ENCODE measurements around the gene SEPTIN5. TPM values are rescaled to one million over a fixed set of nuclear protein-coding genes. Genes with fewer than 3 reads are reported as not detected.
"Not testable (repeated sequence)": the region's sequence is repeated elsewhere in the genome, so short reads cannot be mapped to it uniquely, and the experiment has no call there.

Gene SEPTIN5
- total RNA-seq, 1 donor from 2014 or later: 7.3 TPM

DNA sequence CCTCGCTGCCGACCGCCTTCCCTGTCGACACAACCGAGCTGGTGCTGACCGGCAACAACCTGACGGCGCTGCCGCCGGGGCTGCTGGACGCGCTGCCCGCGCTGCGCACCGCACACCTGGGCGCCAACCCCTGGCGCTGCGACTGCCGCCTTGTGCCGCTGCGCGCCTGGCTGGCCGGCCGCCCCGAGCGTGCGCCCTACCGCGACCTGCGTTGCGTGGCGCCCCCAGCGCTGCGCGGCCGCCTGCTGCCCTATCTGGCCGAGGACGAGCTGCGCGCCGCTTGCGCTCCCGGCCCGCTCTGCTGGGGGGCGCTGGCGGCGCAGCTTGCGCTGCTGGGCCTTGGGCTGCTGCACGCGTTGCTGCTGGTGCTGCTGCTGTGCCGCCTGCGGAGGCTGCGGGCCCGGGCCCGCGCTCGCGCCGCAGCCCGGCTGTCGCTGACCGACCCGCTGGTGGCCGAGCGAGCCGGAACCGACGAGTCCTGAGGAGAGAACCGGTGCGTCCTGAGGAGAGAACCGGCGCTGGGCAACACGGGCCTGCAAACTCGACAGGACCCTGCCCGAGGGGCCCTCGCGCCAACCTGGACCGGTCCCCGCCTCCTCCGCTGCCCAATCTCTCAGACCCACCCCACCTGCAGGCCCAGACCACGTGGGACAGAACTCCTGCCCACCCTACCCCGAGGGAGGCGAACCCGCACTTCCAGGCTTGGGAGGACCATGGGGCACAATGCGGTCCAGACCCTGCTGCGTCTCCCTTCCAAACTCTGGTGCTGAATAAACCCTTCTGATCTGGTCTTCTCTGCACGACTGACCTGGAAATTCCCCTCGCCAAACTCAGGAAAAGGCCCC is 9.9 kb downstream of the SEPTIN5 start:
- Histone ChIP-seq H3K36me3 (ENCODE audit: insufficient read depth, low read length) (peaks cover 5% of the 10 kb centered on the region), H3K4me3 (ENCODE audit: insufficient read depth, low read depth, low read length) (no peak overlapping the region), H3K27ac (ENCODE audit: low read depth, low read length) (no peak overlapping the region), H3K9me3 (ENCODE audit: insufficient read depth, low read depth, low read length) (no peaks in the 10 kb centered on the region), H3K4me1 (ENCODE audit: insufficient read depth, low read length) (peaks cover 11% of the 10 kb centered on the region), H3K27me3 (ENCODE audit: insufficient read depth, low read length) (peaks cover 3% of the 10 kb centered on the region), H4K20me1 (ENCODE audit: insufficient read depth, low read length) (peaks cover 41% of the 10 kb centered on the region), H3K4me2 (ENCODE audit: low read length) (peak overlapping the region; percentile 58), H3K9ac (ENCODE audit: low read length) (no peak overlapping the region), H3K79me2 (ENCODE audit: insufficient read depth, low read length) (peaks cover 6% of the 10 kb centered on the region), H2AFZ (ENCODE audit: low read depth, low read length) (peak overlapping the region; percentile 4)
- Mint-ChIP-seq H3K9me3 (ENCODE audit: unreplicated experiment) (peaks cover 8% of the 10 kb centered on the region), H3K4me1 (ENCODE audit: low read depth, unreplicated experiment) (no peaks in the 10 kb centered on the region), H3K4me3 (ENCODE audit: unreplicated experiment) (no peak overlapping the region), H3K27me3 (ENCODE audit: low read depth, unreplicated experiment) (peaks cover 58% of the 10 kb centered on the region), H3K27ac (ENCODE audit: unreplicated experiment) (no peak overlapping the region), H3K36me3 (ENCODE audit: low read depth, unreplicated experiment) (peaks cover 9% of the 10 kb centered on the region)
- TF ChIP-seq EZH2 (IDR thresholded peaks at IDR 0.05; ENCODE audit: insufficient read depth, low read length) (no peak), CTCF (IDR thresholded peaks at IDR 0.05; ENCODE audit: insufficient read depth, low read depth, low read length) (no peak)
- FAIRE-seq (no peak), DNase-seq (ENCODE audit: low read depth) (peak; percentile 14)

GRCh38 chr22:19724927-19725661 is 10.8 kb downstream of the SEPTIN5 start:
- Histone ChIP-seq H3K9me3 (ENCODE audit: insufficient read depth, low read depth, low read length) (no peaks in the 10 kb centered on the region), H3K27ac (ENCODE audit: low read depth, low read length) (no peak overlapping the region), H3K4me2 (ENCODE audit: low read length) (no peak overlapping the region), H3K9ac (ENCODE audit: low read length) (no peak overlapping the region), H3K27me3 (ENCODE audit: insufficient read depth, low read length) (peaks cover 3% of the 10 kb centered on the region), H4K20me1 (ENCODE audit: insufficient read depth, low read length) (peaks cover 32% of the 10 kb centered on the region), H3K36me3 (ENCODE audit: insufficient read depth, low read length) (peaks cover 4% of the 10 kb centered on the region), H3K79me2 (ENCODE audit: insufficient read depth, low read length) (peaks cover 6% of the 10 kb centered on the region), H3K4me1 (ENCODE audit: insufficient read depth, low read length) (peaks cover 5% of the 10 kb centered on the region), H3K4me3 (ENCODE audit: insufficient read depth, low read depth, low read length) (no peak overlapping the region), H2AFZ (ENCODE audit: low read depth, low read length) (no peak overlapping the region)
- peaks cover 5% of the 10 kb centered on the region for H3K36me3 Mint-ChIP-seq (ENCODE audit: low read depth, unreplicated experiment)
- no peak for TF ChIP-seq EZH2 (IDR thresholded peaks at IDR 0.05; ENCODE audit: insufficient read depth, low read length)
- no peak for TF ChIP-seq CTCF (IDR thresholded peaks at IDR 0.05; ENCODE audit: insufficient read depth, low read depth, low read length)
- FAIRE-seq (no peak), DNase-seq (ENCODE audit: low read depth) (no peak)
- peaks cover 50% of the 10 kb centered on the region for H3K27me3 Mint-ChIP-seq (ENCODE audit: low read depth, unreplicated experiment)
- no peaks in the 10 kb centered on the region for H3K4me1 Mint-ChIP-seq (ENCODE audit: low read depth, unreplicated experiment)
- H3K27ac Mint-ChIP-seq (ENCODE audit: unreplicated experiment): no peak overlapping the region
- H3K9me3 Mint-ChIP-seq (ENCODE audit: unreplicated experiment): peaks cover 8% of the 10 kb centered on the region
- H3K4me3 Mint-ChIP-seq (ENCODE audit: unreplicated experiment): peak overlapping the region; percentile 8

DNA sequence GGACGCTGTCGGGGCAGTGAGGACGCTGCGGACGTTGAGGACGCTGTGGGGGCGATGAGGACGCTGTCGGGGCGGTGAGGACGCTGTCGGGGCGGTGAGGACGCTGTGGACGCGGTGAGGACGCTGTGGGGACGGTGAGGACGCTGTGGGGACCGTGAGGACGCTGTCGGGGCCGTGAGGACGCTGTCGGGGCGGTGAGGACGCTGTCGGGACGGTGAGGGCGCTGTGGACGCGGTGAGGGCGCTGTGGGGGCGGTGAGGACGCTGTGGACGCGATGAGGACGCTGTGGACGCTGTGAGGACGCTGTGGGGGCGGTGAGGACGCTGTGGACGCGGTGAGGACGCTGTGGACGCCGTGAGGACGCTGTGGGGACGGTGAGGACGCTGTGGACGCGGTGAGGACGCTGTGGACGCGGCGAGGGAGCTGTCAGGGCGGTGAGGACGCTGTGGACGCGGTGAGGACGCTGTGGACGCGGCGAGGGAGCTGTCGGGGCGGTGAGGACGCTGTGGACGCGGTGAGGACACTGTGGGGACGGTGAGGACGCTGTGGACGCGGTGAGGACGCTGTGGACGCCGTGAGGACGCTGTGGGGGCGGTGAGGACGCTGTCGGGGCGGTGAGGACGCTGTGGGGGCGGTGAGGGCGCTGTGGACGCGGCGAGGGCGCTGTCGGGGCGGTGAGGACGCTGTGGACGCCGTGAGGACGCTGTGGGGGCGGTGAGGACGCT is 11.9 kb downstream of the SEPTIN5 start:
- H3K4me3 ChIP-seq (ENCODE audit: insufficient read depth, low read depth, low read length); H3K36me3 Mint-ChIP-seq (ENCODE audit: low read depth, unreplicated experiment); H3K4me1 ChIP-seq (ENCODE audit: insufficient read depth, low read length); FAIRE-seq; H3K27ac Mint-ChIP-seq (ENCODE audit: unreplicated experiment); H3K9me3 ChIP-seq (ENCODE audit: insufficient read depth, low read depth, low read length); DNase-seq (ENCODE audit: low read depth); H3K4me1 Mint-ChIP-seq (ENCODE audit: low read depth, unreplicated experiment); H3K4me2 ChIP-seq (ENCODE audit: low read length); H2AFZ ChIP-seq (ENCODE audit: low read depth, low read length); H3K4me3 Mint-ChIP-seq (ENCODE audit: unreplicated experiment); H3K9me3 Mint-ChIP-seq (ENCODE audit: unreplicated experiment); H3K36me3 ChIP-seq (ENCODE audit: insufficient read depth, low read length); H3K9ac ChIP-seq (ENCODE audit: low read length); H3K27ac ChIP-seq (ENCODE audit: low read depth, low read length); H3K79me2 ChIP-seq (ENCODE audit: insufficient read depth, low read length); H3K27me3 ChIP-seq (ENCODE audit: insufficient read depth, low read length): not testable (repeated sequence)
- H3K27me3 Mint-ChIP-seq (ENCODE audit: low read depth, unreplicated experiment): peaks cover 40% of the 10 kb centered on the region
- peaks cover 21% of the 10 kb centered on the region for H4K20me1 ChIP-seq (ENCODE audit: insufficient read depth, low read length)

Data from astrocyte (in vitro differentiated cells and primary cell).